Stimulated activated naive CD8-positive, alpha-beta T cell treated with anti-CD3 and anti-CD28 coated beads, Interleukin-15, amount 100 ng/mL, for 72 hours (primary cell): Measurements from ENCODE around the gene OR52N4.

Experiments
- ATAC-seq: fragments of 150-1000 bp; cut with Tn5 transposase; 2 replicates; pipeline ENCODE4 v1.10.0; 2021; ENCODE audit warnings: mild to moderate bottlenecking, moderate library complexity
- DNase-seq, 2 donors: peaks; one replicate each; pipeline ENCODE4 v3.0.0; 2021 to 2022
- H3K27ac Mint-ChIP-seq, 2 donors: one replicate each; pipeline ENCODE4 v1.8.0; 2022; ENCODE audit warnings: mild to moderate bottlenecking in 2 of 2, mixed read lengths in 2 of 2, moderate library complexity in 2 of 2
- H3K27me3 Mint-ChIP-seq: one replicate; pipeline ENCODE4 v1.8.0; 2022; ENCODE audit warnings: mixed read lengths
- H3K4me1 Mint-ChIP-seq: one replicate; pipeline ENCODE4 v1.8.0; 2022; ENCODE audit warnings: mild to moderate bottlenecking, mixed read lengths
- H3K4me3 Mint-ChIP-seq, 2 donors: one replicate each; pipeline ENCODE4 v1.8.0; 2022; ENCODE audit warnings: mild to moderate bottlenecking in 2 of 2, mixed read lengths in 2 of 2, moderate library complexity in 1 of 2
- H3K9me3 Mint-ChIP-seq, 2 donors: one replicate each; pipeline ENCODE4 v1.8.0; 2022; ENCODE audit warnings: mixed read lengths in 2 of 2

OR52N4 gene

DNA sequence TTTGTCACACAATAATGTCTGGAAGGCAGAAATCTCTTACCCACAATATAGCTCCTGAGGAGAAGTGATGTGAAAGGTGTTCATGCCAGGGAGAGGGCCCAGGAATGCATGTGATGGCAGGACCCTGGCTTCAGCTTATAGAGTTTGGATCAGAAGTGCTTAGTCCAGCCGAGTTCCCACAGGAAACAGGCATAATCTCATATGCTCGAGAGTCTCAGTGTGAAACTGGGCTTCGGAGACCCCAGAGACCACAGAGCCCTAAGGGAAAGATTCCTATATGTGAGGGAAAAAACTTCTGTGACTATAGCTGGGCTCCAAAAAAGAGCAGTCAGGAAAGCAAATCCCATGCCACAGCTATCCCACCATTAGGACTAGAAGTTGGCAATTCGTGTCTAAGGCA is 29.2 kb downstream of the OR52N4 start, which contains the start of gene OR52N5:
OR52N5 (minus strand) TSS at position 101 of the 400 bp plus-strand sequence. CDS start 4,721 bp downstream, outside the sequence.
- no peak within 1 kb of the TSS for H3K4me3 Mint-ChIP-seq
- H3K4me1 Mint-ChIP-seq = no peaks in the 10 kb centered on the region
- no peaks in the 10 kb centered on the region for H3K27me3 Mint-ChIP-seq
- DNase-seq = no peak
- no peak for ATAC-seq
- no peaks in the 10 kb centered on the region for H3K9me3 Mint-ChIP-seq
- no peak within 1 kb of the TSS for H3K27ac Mint-ChIP-seq

- no peak for DNase-seq
- H3K4me1 Mint-ChIP-seq = no peaks in the 10 kb centered on the region
- H3K9me3 Mint-ChIP-seq = no peaks in the 10 kb centered on the region
- no peak within 1 kb of the TSS for H3K27ac Mint-ChIP-seq
- H3K27me3 Mint-ChIP-seq = peaks cover 10% of the 10 kb centered on the region
- H3K4me3 Mint-ChIP-seq = no peak within 1 kb of the TSS
- ATAC-seq = no peak
Observed at GRCh38 chr11:5791165-5791564, 37.1 kb downstream of the OR52N4 start, which contains the start of gene OR52N1. TSS of gene OR52N1 (minus strand) at chr11:5791265. CDS start at chr11:5788816, 2,449 bp downstream.

DNA sequence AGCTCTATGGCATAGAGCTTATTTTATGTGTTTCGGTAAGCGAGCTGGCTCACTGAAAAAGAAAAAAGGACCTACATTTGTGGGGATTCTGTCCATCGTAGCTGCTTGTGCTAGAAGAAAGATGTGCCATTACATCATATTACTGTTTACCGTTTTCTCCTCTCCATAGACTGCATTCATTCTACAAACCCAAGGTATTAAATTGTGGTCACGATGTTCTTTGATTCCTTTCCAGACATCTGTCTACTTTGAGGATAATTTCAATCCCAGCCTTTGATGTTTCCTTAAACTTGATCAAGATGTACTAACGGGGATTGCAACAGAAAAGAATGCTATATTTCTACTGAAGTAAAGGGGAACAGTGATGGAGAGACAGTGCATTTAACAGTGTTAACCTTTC is 42.5 kb downstream of the OR52N4 start:
- Mint-ChIP-seq H3K4me3 (no peak overlapping the region), H3K4me1 (no peaks in the 10 kb centered on the region), H3K27ac (no peak overlapping the region), H3K9me3 (no peaks in the 10 kb centered on the region), H3K27me3 (peaks cover 23% of the 10 kb centered on the region)
- DNase-seq = no peak
- ATAC-seq = no peak

GRCh38 chr11:5803982-5804381 is 49.9 kb downstream of the OR52N4 start:
- DNase-seq (no peak), ATAC-seq (no peak)
- peaks cover 8% of the 10 kb centered on the region for H3K4me1 Mint-ChIP-seq
- no peak overlapping the region for H3K4me3 Mint-ChIP-seq
- H3K27ac Mint-ChIP-seq = no peak overlapping the region
- peaks cover 4% of the 10 kb centered on the region for H3K27me3 Mint-ChIP-seq
- peaks cover 7 to 17% of the 10 kb centered on the region in 2 donors for H3K9me3 Mint-ChIP-seq
